Femur (tissue), 1 donor: Measurements from ENCODE around the gene ERG28.
"Not testable (repeated sequence)": the region's sequence is repeated elsewhere in the genome, so short reads cannot be mapped to it uniquely, and the experiment has no call there.

Source experiments
- DNase-seq: peaks from one replicate; pipeline ENCODE4 v3.0.0-alpha.2; 2017

The ERG28 gene, protein sequence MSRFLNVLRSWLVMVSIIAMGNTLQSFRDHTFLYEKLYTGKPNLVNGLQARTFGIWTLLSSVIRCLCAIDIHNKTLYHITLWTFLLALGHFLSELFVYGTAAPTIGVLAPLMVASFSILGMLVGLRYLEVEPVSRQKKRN

DNA sequence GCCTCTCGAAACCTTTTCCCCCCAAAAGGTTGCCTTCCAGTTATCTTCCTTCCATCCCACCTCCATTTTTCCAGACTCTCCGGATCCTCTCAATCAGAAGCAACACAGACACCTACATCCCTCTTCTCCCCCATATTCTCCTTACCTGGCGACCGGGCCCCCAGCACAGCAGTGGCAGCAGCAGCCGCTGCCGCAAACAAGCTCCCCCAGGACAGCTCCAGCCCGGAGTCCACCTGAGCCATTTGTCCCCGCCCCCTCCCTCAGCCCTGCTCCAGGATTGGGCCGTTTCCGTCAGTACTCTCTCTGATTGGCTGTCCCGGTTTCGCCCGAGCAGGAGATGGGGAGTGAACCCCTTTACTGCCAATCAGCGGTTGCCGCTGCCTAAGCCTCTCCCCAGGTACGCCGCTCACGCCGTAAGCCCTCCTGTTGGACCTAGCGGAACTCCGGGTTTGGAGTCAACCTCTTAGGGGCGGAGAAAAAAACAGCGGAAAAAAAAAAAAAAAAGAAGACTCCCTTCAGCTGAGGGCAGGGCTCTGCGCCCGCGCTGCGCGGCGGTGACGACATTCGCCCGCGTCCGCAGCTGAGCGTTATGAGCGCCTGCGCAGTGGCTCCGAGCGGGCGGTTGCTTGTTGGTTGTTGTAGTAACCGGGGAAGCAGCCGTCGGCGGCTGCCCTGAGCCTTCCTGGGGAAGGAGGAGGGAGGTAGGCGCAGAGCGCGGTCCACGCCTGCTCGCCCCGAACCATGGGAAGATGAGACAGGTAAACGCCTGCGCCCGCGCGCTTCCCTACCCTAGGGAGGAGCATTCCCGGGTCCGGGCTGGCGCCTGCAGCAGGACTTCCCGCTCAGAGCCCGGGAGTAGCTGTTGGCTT lies at the start of gene ERG28, which contains the start of gene TTLL5:
Gene ERG28, minus strand, starts transcription at position 247 of the 869 bp plus-strand sequence. CDS start 3,374 bp downstream, outside the sequence.
Gene TTLL5, plus strand, starts transcription at position 617 of the 869 bp plus-strand sequence. CDS start 1,904 bp downstream, outside the sequence.
- peak; percentile 98 for DNase-seq

DNA sequence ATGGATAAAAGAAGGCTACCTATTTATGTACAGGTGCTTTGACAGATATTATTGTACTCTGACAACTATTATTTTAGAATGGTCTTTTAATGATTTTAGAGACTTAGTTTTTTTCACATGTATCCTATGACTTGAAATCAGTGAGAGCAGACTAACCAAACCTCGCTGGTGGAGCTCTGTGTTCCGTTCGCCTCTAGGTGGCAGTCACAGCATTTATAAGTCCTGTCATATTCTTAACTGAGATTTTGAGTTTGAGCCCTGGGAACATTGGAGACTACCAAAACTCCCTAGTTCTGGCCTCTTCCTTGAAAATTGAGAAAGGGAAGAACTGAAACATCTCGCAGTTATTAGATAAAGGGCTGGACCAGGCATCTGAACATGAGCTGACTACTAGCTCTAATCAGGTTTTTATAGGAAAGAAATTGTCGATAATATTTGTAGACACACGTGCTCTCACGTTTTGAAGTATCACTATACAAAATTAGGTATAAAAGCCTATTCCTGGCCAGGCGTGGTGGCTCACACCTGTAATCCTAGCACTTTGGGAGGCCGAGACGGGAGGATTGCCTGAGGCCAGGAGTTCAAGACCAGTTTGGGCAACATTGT lies 48.6 kb upstream of the ERG28 start:
- DNase-seq = peak; percentile 86

DNA sequence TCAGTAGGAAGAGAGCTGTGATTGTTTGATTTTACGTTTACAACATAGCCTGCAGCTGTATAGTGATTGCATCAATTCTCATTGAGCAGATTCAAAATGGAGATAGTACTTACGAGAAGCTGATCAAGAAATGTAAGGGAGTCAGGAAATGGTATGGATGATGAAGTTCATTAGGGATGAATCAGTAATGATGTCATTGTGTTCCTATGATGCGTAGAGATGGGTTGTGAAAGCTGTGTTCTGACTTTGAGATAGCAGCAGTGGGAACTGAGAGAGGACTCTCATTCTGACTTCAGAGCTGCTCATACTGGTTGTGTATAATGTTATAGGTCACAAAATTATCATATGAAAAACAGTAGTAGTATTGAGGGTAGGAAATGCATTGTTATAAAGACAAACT lies 44.3 kb upstream of the ERG28 start:
- no peak for DNase-seq

DNA sequence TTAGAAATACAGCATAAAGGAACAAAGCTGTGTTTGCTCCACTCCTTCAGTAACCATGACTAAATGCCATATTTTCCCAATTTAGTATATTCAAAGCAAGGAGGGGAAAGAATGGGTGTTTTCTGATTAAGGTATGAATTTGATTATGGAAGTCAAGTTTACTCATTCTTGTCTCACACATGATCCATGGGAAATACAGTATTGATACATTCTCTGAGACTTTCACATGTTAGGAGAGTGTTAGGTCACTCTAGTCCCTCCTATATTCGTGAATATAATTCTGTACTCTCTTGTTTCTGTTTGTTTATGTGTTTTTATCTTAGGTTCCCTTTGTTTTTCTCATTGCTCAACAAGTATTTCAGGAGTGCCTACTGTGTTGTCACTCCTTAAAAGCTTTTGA lies 42.8 kb upstream of the ERG28 start:
- DNase-seq = no peak

DNA sequence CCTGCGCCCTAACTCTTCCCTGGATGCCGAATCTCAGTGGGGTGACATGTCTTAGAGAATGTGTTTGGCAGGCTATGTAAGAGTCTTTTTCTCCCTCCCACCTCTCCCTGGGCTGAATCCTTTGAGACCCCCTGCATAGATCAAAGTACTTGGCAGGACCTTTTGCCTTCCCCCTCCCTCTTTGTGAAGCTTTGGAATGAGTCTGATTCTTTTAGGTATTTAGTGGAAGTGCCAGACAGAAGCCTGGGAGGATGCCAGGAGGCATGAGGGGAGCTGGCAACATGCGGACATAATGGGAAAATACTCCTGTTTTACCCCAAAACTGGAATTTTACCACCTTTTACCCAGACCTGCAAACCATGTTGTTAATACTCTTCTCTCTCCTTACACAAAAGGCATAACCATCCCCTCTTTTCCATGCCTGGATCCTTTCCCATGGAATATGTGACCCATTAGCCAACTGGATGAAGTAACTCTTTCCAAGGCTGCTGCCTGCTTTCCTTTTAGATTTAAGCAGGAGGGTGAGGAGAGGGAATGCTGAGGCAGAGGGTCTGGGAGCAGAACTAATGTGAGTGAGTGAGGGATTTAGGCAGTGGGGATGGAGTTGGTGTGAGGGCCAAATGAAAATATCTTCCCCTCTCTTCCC lies 42.1 kb upstream of the ERG28 start:
- DNase-seq = peak; percentile 73

DNA sequence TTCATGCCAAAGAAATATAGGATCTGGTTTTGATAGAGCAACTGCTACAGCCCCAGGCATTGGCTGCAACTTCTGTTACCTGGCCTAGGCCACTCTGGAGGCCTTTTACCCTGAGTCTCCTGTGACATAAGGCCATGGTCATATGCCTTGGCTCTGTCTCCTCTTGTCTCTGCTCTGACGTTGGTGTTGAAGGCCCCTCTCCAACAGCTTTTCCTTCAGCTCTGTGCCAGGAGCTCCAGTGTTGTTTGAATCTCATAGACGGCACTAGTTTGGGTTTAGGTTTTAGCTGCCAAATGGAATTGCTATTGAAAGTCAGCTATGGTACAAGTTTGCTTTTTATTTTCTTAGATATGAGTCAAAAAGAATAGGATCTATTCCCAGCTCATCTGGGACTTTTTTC lies 41.4 kb upstream of the ERG28 start:
- DNase-seq = peak; percentile 59

DNA sequence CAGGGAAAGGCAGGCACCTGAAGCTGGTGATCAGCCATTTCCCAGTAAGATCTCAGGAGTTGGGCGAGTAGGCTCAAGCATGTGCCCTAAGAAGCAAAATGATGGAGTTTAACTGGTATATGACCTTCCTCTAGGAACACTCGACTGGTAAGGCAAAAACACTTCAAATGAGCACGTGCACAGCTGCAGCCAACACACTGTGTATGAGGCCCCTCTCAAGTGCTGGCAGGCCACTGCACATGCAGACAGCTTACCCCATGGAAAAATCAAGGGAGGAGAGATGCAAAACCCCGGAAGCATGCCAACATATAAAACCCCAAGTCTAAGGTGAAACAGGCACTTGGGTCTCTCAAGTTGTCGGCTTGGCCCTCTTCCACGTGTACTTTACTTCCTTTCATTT lies 39.6 kb upstream of the ERG28 start:
- no peak for DNase-seq

DNA sequence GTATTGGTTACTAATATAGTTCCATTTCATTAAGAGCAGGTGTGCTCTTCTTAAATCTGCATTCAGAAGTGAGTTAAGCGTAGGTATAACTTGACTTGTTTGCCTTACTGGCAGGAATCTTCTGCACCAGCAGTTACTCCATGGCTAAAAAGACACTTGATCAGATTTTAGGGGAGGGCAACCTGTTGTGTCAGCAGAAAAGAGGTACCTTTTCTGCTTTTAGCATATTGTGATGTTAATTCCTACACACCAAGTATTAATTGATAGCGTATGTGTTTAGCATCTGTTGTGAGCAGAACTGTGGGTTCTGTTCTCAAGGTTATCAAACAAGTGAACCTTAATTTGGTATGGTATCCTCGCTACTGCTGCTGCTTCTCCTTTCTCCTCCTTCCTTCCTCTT lies 38.7 kb upstream of the ERG28 start:
- DNase-seq = no peak

DNA sequence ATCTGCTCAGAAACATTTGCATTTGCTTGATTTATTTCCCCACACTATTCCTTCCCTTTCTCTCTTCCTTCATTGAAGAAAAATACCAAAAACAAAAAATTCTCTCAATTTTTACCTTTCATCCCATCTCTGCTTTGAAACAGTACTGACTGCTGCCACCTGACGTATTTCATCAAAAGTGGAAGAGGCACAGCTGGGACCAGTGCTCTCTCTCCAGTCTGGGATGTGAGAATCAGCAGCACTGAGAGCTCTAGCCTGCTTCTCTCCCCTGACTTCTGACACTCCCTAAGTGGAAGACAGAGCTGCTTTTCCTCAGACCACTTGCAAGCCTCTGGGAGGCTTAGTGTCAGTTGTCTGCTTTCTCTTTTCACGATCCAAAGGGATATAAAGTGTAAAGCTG lies 37.2 kb upstream of the ERG28 start:
- DNase-seq = no peak

DNA sequence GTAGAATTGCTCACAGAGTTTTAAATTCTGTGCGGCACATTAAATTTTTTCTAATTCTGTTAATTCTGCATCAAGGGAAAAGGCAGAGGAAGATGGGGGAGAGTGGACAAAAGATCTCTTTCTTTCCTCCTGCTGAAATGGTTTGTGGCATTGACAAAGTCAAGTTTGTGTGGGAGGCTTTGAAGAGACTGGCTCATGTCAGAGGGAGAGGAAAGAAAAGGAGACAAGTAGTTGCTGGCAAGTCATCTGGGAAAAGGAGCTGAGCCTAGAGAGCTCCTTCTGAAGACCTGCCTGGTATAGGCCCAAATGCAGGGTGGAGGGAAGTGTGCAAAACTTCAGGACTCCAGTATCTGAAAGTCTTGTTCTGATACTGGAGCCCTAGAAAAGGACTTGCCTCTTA lies 36.7 kb upstream of the ERG28 start:
- DNase-seq = no peak

DNA sequence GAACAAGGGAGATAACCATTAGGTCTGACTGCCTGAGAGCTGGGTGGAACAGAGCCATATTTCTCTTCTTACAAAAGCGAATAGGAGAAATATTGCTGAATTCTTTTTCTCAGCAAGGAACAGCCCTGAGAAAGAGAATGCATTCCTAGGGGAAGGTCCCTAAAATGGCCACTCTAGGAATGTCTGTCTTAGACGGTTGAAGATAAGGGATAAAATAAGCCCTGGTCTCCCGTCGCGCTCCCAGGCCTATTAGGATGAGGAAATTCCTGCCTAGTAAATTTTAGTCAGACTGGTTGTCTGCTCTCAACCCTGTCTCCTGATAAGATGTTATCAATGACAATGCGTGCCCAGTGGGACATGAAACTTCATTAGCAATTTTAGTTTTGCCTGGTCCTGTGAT lies 34.3 kb upstream of the ERG28 start:
- DNase-seq = not testable (repeated sequence)

DNA sequence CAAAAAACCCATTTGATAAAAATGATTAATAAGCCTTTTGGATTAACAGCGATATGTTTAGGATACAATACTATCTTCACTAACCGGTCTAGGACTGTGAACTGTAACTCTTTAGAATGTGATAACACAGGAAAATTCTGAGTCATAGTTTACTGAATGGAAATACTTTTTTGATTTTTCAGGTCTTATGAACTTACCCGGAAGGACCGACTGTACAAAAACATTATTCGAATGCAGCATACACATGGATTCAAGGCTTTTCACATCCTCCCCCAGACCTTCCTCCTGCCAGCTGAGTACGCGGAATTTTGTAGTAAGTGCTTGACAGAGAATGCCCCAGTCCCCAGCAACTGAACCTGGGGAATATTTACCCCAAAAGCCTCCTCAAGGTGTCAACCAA lies 29.3 kb upstream of the ERG28 start:
- no peak for DNase-seq

DNA sequence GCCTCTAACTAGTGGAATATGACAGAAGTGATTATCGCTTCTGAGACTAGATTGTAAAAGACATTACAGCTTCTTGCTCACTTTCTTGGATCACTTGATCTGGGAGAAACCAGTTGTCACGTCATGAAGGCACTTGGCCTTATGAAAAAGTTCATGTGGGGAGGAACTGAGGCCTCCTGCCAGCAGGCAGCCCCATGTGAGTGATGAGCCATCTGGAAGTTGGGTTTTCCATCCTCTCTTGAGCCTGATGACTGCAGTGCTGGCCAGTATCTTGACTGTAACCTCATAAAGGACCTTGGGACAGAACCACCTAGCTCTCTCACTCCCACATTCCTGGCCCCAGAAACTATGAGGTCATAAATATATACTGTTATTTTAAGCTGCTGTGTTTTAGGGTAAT lies 28.3 kb upstream of the ERG28 start:
- DNase-seq = peak; percentile 79

DNA sequence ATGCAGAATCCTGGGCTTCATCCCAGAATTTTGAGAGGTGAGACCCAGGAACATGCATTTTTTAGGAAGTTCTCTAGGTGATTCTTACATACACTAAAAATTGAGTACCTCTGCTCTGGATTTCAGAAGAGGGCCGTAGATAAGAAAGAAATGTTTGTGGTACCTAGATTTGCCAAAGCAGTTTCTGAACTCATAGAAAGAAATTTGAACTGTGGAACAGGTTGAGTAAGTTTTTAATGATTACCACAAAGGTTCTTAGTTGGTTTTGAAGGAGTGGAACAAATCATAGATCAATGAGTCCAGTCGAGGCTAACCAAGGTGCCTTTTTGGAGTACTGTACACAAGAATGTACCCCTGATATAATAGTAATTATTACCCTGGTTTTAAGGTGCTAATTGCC lies 25.2 kb upstream of the ERG28 start:
- no peak for DNase-seq

DNA sequence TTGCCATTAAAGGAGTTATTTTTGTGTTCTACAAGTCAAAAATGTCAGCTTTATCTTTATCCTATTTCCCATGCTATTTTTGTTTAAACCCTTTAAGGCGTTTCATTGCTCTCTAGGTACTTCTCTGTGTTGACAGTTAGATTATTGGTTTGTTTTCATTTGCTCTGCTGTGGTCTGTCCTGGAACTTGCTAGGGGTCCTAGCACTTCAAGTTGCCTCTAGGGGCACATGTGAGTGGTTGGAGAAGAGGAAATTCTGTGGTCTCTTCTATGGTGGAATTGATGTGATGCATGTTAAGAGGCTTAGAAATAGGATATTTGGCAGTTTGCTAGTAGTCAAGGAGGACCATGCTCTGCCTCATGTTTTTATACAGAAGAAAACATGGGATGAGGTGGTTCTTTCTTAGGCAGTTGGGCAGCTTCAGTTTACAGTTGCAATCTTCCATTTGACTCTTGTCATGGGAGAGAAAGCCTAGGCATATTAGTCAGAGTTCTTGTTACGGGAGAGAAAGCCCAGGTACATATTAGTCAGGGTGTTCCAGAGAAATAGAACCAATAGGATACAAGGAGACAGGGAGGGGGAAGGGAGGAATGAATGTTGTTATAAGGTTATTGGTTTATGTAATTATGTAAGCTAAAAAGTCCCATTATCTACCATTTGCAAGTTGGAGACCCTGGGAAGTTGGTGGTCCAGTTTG lies 14.7 kb upstream of the ERG28 start:
- DNase-seq = no peak

DNA sequence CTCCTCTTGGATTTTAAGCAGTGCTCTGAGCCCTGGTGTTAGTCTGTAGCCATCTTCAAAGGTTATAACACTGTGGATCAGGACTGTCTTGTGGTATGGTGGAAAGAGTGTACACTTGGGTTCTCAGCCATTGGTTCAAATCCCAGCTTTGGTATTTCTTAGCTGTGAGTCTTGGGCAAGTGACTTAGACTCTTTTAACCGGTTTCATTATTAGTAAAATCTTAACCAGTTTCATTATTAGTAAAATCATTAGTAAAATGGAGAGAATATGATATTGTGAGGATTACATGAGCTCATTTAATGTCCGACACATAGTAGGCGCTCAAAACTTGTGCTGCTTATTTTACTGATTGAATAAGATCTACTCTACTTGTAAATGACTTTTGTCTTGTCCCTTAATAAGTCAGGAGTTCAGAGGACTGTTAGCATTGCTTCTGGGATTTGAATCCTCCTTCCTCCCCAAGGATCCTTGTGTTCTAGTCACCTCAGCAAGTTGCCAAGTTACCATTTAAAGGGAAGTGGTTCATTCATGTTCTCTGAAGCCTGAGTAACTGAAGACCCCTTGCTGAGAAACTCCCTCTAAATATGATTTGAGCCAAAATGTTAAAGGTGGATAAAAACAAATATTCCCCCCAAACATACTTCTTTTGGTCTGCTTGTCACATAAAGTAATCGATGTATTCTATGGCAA lies 12.8 kb upstream of the ERG28 start:
- no peak for DNase-seq

DNA sequence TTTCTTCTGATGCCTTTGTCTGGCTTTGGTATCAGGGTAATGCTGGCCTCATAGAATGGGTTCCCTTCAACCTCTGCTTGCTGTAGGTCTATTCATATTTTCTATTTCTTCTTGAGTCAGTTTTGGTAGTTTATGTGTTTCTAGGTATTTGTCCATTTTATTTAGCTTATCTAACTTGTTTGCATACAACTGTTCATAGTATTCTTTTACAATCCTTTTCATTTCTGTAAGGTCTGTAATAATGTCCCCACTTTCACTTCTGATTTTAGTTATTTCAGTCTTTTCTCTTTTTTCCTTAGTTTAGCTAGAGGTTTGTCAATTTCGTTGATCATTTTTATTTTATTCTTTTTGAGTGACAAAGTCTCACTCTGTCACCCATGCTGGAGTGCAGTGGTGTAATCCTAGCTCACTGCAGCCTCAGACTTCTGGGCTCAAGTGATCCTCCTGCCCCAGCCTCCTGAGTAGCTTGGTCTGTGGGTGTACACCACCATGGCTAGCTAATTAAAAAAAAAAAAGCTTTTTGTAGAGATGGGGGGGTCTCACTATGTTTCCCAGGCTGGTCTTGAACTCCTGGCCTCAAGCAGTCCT lies 12.0 kb upstream of the ERG28 start:
- no peak for DNase-seq

DNA sequence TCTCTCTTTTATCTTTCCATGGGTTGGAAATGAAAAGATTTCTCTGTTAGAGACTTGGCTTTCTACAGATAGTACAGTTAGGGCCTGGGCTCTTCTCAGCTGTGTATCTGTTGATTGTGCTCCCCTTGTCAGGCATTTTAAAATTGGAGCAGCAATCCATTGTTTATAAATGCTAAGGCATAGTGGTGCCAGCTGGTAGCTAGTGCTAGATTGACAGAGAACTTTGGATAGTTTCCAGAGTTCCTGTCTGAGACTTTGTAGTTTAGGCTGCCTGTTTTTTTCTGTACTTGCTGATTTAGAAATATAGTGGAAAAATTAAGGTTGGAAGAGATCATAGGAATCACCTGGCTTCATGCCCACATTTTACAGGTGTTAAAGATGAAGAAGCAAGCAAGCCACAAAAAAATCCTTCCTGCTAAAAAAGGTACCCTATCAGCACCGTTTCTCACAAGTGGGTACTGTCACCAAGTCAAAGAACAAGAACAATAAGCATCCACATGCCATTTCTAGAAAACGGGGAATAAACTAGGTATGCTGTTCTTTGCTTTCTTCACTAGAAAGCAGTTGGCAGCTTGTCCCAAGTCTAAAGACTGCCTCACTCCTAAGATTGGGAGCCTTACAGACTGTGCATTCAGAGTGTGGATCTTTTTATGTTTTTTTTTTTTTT lies 6.6 kb upstream of the ERG28 start:
- no peak for DNase-seq

DNA sequence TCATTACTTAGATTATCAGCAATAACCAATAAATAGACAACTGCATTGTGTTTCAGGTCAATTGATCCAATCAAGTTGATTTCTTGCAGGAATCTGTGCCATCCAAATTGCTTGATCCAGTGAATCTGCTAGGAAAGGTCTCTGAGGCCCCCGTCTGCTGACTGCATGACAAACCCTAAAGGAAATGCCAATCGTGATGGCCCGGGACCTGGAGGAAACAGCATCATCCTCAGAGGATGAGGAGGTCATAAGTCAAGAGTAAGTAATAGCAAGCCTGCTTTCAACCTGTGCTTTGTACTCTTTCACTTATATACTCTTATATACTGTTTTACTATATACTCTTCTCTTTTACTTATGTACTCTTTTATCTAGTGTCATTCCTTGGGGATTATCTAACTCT lies 2.3 kb upstream of the ERG28 start:
- DNase-seq = no peak

DNA sequence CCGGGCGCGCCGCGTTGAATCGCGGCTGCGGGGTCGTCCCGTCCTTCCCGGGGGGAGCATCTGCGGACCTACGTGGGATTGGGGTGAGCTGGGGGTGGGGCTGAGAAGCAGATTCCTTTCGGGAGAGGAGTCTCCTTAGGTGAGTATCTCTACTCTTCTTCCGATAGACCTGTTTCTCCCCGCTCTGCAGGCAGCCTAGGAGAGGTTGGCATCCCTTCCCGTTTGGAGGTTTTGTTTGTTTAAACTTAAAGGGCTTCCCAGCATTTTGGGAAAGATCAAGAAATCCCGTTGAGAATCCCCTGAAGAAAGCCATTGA lies 781 bp upstream of the ERG28 start:
- no peak for DNase-seq

DNA sequence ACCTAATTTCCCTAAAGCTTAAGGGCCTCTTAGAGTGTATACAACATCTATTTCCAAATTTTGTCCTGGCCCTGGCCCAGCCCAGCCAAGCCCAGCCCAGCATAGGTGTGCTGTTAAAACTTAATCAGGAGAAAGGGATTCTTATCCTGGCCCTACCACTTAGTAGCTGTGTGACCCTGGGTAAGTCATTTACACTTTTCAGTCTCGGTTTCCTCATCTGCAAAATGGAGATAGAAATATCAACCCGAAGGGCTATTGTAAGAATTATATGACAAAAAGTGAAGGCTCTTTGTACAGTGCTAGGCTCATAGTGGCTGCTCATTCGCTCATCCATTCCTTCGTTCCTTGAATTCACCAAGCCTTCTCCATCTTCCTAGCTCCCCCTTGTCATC lies 442 bp downstream of the ERG28 start:
- no peak for DNase-seq

DNA sequence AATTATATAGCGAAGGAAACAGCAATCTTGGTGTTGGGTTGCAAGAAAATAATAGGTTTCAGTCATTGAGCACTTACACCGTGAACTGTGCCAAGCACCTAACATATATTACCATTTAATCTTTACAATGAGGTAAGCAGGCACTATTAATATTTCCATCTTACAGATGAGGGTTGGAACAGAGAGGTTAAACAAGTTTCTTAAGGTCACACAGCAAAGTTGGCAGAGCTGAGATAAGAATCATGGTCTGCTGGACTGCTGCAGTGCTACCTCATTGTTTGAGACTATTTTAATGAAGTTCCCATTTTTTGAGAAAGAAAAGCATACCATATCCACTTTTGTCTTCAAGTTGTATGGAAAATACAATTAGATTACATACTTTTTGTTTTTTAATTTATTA lies 1.7 kb downstream of the ERG28 start:
- DNase-seq = no peak
